Measurements from ENCODE around the gene ZNF24.

DNA sequence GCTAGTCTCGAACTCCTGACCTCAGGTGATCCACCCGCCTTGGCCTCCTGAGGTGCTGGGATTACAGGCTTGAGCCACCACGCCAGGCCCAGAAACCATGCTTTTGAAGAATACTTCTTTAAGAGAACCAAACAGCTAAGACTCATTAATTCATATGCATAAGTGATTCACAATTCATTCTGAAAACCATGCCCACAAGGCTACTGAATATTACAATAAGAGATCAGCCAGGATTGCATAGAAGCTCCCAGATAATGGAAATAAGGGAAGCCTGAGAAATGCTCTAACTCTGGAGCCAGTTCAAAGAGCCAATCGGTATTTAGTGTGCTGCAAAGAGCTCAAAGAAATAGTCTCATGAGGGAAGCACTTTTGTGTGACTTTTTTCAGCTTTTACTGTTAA lies 30.5 kb upstream of the ZNF24 start:
- TF ChIP-seq, protein P1, sequence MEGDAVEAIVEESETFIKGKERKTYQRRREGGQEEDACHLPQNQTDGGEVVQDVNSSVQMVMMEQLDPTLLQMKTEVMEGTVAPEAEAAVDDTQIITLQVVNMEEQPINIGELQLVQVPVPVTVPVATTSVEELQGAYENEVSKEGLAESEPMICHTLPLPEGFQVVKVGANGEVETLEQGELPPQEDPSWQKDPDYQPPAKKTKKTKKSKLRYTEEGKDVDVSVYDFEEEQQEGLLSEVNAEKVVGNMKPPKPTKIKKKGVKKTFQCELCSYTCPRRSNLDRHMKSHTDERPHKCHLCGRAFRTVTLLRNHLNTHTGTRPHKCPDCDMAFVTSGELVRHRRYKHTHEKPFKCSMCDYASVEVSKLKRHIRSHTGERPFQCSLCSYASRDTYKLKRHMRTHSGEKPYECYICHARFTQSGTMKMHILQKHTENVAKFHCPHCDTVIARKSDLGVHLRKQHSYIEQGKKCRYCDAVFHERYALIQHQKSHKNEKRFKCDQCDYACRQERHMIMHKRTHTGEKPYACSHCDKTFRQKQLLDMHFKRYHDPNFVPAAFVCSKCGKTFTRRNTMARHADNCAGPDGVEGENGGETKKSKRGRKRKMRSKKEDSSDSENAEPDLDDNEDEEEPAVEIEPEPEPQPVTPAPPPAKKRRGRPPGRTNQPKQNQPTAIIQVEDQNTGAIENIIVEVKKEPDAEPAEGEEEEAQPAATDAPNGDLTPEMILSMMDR (conservative IDR thresholded peaks at IDR 0.05 in 1 of 2, IDR thresholded peaks at IDR 0.05 in 1 of 2; ENCODE audit: low read depth in 1 of 2, low read length in 2 of 2) = no peak
- no peak for TF ChIP-seq EZH2 (IDR thresholded peaks at IDR 0.05; ENCODE audit: low read length, missing control alignments)
